Measurements from ENCODE around the gene DLGAP5. TPM values are rescaled to one million over a fixed set of nuclear protein-coding genes. Genes with fewer than 3 reads are reported as not detected.

DLGAP5 gene
- total and polyA plus RNA-seq, 8 donors, result 1.8 to 57.3 (median 23.0) TPM

GRCh38 chr14:55238019-55238680, 46.8 kb upstream of the DLGAP5 start:
- TF ChIP-seq CTCF (IDR thresholded peaks at IDR 0.05), result no peak
- no peaks in the 10 kb centered on the region for H3K36me3 ChIP-seq
- H3K9me3 ChIP-seq, result no peaks in the 10 kb centered on the region
- ATAC-seq (no peak), DNase-seq (no peak)
- no peak overlapping the region for H3K27ac ChIP-seq
- H3K4me3 ChIP-seq, result no peak overlapping the region
- H3K4me1 ChIP-seq, result no peaks in the 10 kb centered on the region
- intact Hi-C loops (cut with DNase I), result no loop called here
- peaks cover 11 to 18% of the 10 kb centered on the region in 2 donors for H3K27me3 ChIP-seq

GRCh38 chr14:55233591-55233990, 42.2 kb upstream of the DLGAP5 start:
- Histone ChIP-seq H3K4me3 (no peak overlapping the region), H3K27me3 (no peaks in the 10 kb centered on the region), H3K27ac (no peak overlapping the region), H3K4me1 (no peaks in the 10 kb centered on the region), H3K36me3 (no peaks in the 10 kb centered on the region), H3K9me3 (no peaks in the 10 kb centered on the region)
- TF ChIP-seq CTCF (IDR thresholded peaks at IDR 0.05), result no peak
- intact Hi-C loops (cut with DNase I), result no loop called here
- ATAC-seq, result no peak
- no peak for DNase-seq

- Histone ChIP-seq H3K4me3 (no peak overlapping the region), H3K27me3 (no peaks in the 10 kb centered on the region), H3K27ac (no peak overlapping the region), H3K36me3 (no peaks in the 10 kb centered on the region), H3K4me1 (no peaks in the 10 kb centered on the region), H3K9me3 (peaks cover 0 to 18% of the 10 kb centered on the region in 2 donors)
- no peak for TF ChIP-seq CTCF (IDR thresholded peaks at IDR 0.05)
- intact Hi-C loops (cut with DNase I), result no loop called here
- ATAC-seq (no peak), DNase-seq (no peak)
Observed at GRCh38 chr14:55228261-55228660, 36.9 kb upstream of the DLGAP5 start.

GRCh38 chr14:55223364-55223763, 32.0 kb upstream of the DLGAP5 start:
- no peak overlapping the region for H3K4me3 ChIP-seq
- no peak for TF ChIP-seq CTCF (IDR thresholded peaks at IDR 0.05)
- peaks cover 0 to 18% of the 10 kb centered on the region in 2 donors for H3K9me3 ChIP-seq
- no peaks in the 10 kb centered on the region for H3K27me3 ChIP-seq
- no peaks in the 10 kb centered on the region for H3K4me1 ChIP-seq
- ATAC-seq (no peak), DNase-seq (no peak)
- intact Hi-C loops (cut with DNase I), result no loop called here
- H3K27ac ChIP-seq, result no peak overlapping the region
- H3K36me3 ChIP-seq, result no peaks in the 10 kb centered on the region

- H3K9me3 ChIP-seq, result peaks cover 0 to 11% of the 10 kb centered on the region in 2 donors
- no peak for ATAC-seq
- H3K27me3 ChIP-seq, result no peaks in the 10 kb centered on the region
- no peaks in the 10 kb centered on the region for H3K36me3 ChIP-seq
- no peak for TF ChIP-seq CTCF (IDR thresholded peaks at IDR 0.05)
- H3K4me3 ChIP-seq, result no peak overlapping the region
- H3K27ac ChIP-seq, result no peak overlapping the region
- DNase-seq, result no peak
- intact Hi-C loops (cut with DNase I), result no loop called here
- H3K4me1 ChIP-seq, result no peaks in the 10 kb centered on the region
Observed at GRCh38 chr14:55221968-55222367, 30.6 kb upstream of the DLGAP5 start.
